Activated effector memory CD4-positive, alpha-beta T cell treated with anti-CD3 and anti-CD28 coated beads, Interleukin-2, amount 50 U/mL, for 16 hours (primary cell): ENCODE results near the gene CSPG4.

ENCODE experiments used
- DNase-seq: peaks from one replicate; pipeline ENCODE4 v3.0.0-alpha.2; 2020

CSPG4 gene

DNA sequence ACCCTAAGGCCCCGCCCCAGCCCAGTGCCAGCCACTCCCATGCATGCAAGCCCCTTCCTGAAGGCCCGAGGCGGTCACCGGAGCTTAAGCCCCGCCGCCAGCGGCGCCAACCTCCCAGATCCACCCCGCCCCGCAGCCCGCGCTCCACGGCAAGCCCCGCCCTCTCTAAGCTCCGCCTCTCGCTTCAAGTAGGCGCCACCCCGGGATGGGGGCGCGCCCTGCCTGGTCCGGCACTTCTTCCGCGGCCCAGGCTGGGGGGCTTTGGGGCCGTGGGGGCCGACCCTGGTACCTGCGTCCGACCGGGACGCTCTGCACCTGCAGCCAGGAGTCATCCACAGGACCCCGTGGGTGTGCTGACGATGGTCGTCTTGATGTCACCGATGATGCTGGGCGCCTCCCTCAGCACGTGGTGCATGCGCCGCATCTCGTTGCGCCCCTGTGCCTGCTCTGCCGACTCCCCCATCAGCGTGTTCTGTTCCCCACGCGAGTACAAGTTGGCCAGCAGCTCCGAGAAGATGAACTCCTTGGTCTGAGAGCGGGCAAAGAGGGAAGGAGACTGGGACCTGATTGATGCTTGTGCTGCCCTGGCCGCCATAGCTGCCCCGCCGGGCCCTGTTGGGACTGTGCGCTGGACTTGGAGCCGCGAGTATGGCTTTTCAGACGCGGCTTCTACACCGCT, 26.1 kb upstream of the CSPG4 start:
- DNase-seq = peak; percentile 95

DNA sequence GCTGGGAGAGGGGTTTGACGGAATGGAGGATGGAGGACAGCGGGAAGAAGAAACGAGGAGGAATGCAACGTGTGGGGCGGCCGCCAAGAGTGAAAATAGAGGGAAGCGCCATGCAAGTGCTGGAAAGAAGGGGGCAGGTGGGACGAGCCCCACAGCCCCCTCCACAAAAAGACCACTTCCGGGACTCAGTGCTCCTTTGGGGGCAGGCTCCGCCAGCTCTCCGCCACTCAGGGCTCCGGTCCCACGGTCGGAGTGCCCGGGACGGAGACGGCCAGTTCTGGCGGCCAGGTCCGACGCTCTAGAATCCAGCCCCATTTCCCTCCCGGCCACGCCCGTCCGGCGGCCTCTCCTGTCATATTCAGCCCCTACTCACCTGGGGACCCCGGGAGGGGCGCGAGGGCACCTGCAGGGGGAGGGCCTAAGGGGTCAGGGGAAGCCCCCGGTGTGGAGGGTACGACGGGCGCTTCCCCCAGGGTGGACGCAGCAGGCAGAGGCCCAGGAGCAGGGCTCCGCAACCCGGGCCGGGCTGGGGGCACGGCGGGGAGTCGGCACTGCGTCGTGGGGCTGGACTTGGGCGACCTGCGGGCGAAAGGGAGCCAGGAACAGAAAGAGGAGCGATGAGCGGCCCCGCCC, 25.5 kb upstream of the CSPG4 start:
- no peak for DNase-seq

DNA sequence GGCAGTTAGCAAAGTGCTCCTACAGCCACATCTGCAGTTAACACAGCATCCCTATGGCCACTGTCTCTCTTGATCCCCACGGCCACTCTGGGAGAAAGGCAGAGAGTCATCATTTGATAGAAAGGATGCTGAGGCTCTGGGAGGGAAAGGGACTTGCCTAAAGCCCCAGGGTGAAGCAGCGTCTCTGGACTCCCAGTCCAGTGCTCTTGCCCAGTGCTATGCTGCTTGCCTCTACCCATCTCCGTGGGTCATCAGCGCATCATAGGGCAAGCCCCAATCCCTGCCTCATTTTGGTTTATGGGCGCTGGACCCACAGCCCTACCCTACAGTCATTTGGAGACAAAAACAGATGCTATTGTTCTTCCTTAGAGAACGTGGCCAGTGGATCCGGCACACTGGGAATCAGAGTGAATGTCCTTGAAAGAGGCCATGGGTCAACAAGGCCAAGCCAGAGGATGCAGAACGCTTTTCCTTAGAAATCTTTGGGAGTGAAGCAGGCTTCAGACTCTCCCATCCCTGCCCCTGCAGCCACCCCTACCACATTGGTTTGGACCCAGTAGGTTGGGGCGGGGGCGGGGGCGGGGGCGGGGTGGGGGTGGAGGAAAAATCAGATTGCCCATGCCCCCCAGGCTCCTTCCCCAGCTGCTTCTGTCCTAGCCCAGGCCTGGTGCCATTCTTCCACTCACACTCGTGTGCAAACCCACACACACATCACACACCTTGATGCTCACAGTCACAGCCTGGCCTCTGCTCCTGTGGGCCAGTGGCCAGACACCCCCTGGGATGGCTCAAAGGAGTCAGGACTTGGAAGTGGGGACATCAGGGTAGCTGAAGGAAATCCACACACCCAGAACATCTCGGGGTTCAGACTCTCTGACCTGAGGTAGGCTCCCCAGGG, 24.7 kb upstream of the CSPG4 start:
- peak; percentile 54 for DNase-seq

DNA sequence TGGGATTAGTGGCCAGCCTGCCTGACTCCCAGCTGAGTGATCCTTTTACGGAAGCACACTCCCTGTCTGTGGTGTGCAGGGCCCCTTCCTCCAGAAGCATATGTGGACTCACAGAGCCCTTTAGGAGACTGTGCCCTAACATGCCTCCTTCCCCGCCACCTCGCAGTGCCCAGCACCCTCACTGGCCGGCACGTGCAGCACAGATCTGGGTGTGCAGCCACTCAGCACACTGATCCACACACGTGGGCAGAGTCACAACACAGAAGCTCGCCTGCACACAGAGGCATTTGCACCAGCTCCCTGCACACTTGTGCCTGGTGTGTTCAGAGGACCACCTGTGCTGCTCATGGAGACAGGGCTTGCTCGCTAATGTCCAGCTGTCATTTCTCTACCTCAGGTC, 23.6 kb upstream of the CSPG4 start:
- peak; percentile 61 for DNase-seq

DNA sequence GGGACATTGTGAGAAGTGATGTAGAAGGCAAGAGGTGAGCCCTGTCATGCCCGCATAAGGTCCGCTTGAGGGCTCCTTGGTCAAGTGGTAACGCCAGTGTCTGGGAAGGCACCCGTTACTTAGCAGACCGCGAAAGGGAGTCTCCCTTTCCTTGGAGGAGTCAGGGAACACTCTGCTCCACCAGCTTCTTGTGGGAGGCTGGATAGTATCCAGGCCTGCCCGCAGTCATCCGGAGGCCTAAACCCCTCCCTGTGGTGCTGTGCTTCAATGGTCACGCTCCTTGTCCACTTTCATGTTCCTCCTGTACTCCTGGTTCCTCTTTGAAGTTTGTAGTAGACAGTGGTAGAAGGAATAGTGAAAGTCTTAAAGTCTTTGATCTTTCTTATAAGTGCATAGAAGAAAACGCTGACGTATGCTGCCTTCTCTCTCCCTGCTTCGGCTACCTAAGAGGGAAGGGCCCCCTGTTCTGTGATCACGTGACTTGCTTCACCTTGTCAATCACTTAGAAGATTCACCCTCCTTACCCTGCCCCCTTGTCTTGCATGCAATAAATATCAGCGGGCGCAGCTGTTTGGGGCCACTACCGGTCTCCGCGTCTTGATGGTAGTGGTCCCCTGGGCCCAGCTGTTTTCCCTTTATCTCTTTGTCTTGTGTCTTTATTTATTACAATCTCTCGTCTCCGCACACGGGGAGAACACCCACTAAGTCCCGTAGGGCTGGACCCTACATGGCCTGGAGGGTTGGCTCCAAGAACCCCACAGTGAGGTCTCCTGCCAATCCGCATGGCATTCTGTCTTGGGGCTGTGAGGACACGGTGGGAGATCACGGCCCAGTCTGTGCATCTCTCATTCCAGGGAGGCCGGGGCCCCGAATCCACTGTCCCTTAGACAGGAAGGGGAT, 22.5 kb upstream of the CSPG4 start:
- DNase-seq = peak; percentile 48

DNA sequence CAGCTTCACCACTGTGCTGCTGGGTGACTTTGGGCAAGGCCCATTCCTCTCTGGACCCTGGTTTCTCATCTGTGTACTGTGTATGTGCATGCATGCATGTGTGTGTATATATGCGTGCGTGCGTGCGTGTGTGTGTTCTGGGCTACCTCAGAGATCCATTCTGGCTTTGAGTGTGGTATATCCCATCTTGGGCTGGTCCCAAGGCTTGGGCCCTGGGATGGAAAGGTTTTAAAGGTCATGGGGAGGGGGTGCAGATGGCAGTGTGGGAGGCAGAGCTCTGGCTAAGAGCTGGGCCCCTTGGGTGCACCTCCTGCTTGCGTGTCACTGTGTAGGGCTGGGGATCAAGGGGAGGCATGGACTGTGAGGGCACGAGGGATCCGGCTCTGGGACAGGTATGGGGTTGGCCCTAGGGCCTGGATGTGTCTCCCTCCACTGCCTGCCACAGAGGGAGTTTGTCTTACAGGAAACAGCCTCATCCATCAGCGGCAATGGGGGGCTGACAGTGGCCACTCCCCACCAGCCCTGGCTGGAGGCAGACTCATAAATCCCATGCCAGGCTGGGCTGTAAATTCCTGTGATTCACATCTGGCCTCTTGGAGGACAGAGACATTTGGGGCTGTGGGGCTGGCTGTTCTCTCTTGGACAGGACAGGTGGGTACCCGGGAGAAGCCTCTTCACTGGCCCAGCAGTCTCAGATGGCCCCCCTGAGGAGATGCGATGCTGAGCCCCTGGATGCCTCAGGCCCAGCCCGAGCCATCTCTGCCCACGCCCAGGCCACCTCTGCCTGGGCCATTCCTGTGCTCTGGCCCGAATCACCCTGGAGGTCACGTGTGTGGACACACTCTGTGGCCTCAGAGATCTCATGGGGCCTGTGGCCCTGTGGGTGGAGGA, 21.4 kb upstream of the CSPG4 start:
- DNase-seq = peak; percentile 46

DNA sequence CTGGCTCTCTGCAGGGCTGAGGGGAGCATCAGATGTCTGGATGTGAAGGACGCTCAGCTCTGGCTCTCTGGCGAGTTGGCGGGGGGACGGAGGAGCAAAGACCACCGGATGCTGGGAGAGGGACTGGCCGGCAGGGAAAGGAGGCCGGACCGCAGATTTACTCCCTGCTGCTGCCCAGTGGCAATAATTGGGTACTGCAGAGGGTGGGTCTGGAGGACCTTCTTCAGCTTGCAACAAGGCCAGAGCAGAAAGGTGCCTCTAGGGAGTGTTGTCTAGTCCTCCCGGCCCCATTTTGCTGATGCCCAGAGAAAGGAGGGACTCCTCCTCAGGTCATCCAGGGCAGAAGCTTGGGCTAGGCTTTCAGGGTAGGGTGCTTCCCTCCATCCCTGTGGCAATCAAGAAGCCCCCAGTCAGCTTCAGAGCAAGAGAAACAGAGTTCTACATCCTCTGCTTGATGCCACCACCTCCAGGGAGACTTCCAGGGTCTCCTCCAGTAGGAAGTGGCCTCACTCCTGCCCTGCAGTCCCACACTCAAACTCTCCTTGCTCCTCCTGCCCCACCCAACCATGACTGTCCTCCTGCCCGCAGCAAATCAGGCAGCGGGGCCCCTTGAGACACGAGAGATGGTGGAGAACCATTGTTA, 20.3 kb upstream of the CSPG4 start:
- DNase-seq = peak; percentile 80

DNA sequence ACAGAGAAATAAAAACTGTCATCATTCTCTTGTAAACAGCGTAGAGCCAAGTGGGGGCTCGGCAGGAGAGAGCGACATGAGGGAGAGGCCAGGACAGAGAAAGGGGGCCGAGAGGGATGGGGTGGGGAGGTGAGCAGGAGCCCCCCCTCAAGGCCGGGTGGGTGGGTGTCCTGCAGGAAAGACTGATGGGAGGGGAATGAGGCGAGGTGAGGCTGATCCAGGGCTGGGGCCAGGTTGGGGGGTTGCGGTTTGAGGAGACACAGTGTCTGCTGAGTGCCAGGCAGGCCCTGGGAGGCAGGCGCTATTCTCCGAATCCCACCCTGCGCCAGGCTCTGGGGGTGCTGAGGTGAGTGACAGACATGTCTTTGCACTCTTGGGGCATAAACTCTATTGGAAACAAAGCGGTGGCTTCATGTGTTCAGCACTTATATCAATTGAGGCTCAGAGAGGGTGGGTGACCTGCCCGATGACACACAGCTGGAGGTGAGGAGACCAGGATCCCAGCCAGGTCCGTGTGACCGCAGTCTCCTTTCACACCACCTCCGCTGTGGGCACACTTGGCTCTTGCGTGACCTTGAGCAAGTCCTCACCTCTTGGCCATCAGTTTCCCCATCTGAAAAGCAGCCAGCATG, 19.6 kb upstream of the CSPG4 start:
- DNase-seq = peak; percentile 59

DNA sequence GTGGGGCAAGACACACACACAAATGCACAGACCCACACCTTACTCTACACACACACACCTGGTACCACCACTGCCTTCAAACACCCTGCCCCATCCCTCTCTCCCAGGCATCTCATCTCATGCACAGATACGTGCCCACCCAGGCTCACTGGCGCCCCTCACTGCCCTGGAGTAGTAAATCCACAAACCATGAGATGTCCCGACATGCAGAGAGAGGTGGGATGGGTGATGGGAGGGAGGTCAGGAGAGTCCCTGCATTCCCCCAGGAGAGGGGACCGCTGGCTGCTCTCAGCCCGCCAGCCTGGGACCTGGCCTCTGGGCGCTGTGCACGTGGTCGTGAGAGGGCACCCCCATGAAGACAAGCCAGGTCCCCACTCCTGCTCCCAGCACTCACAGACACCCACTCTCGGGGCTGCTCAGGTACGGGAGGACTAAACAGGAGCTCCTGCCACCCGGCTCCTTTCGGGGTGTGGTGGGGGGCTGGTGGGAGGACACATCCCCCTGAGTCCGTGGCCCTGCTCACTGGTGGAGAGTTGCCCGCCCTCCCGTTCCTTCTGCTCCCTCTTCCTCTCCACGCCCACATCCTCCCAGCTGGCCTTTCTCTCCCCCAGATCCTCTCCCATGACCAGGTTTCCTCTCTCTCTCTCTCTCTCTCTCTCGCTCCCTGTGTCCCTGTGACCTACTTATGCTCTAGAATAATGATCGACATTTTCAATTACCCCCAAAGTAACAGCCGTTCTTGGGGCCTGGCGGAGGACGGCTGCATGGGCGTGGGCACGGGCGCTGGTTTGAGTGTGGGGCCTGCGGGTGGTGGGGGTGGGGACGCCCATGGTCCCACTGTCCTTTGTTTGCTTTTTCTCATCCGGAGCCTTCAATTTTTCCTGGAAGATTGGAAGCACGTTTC, 18.9 kb upstream of the CSPG4 start:
- DNase-seq = peak; percentile 51

DNA sequence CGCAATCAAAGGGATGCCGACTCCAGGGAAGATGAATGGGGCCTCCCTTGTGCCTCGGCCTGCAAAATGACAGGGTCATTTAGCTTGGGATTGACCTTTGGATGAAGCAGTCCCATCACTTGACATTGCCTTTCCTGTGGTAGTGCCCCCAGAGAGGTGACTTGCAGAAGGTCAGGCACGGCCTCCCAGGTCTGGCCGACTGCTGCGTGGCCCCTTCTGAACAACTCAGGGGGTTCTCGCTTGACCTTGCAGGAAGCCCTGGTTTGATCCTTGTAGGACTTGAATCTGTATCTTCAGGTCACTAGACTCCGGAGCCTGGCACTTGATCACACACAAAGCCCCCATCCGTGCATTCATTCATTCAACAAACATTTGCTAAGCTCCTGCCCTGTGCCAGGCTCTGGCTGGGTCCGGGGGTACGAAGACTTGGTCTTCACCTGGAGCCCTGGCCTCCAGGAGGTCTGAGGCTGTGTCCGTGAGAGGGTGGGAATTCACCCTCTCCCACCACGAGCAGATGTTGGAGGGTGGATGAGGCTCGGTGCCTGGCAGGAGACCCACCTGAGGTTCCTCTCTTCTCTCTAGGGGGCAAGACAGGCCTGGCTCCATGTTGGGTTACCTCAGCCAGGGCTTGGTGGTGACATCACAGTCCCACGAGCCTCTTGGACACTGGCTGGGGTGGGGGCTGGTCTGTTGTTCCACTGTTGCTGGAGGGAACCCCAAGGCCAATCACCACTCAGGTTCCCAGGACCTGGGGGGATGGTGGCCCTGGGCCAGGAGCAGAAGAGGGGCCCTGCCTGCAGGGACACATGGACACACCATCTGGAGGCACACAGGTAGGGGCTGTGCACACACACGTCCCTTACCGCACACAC, 18.0 kb upstream of the CSPG4 start:
- DNase-seq = peak; percentile 49

DNA sequence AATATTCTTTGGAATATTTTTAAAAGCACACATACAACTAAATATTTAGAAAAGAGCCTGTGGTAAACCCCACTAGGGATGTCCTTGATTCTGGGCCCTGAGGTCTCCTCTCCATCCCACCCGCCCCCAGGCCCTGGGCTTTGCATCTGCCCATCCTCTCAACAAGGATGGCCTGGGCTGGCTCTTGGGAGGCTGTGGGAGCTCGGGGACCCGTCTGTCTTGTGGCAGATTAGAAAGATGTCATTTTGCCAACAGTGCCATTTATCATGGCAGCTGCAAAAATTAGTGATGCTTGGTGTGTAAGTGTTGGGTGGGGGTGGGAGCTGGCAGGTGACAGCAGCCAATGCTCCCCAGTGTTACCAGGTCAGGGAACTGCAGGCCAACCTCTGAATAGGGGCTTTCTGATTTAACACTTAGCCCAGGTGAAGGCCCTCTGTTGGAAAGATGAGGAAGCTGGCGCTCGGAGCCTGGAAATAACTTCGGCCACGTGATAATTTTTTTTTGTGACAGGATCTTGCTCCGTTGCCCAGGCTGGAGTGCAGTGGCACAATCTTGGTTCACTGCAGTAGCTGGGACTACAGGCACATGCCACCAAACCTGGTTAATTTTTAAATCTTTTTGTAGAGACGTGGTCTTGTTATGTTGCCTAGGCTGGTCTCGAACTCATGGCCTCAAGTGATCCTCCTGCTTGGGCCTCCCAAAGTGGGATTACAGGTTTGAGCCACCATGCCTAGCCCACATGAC, 16.9 kb upstream of the CSPG4 start:
- DNase-seq = peak; percentile 48

DNA sequence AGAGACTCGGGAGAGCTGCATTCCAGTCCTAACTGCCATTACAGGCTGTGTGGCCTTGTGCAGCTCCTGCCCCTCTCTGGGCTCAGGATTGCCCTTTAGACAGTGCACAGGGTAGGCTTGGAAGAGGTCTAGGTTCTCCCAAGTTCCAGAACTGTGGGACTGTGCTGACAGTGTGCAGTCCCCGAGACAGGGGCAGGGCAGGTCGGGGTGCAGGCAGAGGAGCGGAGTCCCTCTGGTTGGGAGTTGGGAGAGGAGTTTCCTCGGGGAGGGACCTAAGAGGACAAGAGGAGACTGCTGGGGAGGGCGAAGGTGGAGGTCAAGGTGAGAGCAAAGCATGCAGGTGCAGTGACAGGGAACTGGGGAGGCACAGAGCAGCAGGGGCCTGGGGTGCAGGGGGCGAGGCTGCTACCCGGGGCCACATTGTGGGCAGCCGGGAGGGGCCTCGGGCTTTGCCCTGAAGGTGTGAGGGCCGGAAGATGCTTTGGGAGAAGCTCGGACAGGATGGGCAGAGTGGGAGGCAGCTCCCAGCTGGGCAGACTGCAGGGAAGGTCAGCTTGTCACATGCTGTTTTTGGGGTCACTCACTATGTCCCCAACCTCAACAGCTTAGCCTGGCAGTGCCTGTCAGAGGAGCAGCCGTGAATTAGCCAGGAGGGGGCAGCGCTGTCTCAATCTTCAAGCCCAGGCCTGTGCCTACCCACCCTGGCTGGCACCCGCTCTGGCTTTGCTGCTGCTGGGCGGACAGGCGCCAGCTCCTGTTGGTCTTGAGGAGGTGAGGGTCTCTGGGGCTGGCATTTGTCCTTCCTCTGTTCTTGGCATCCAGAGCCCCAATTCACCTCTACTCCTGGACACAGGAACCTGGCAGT, 15.4 kb upstream of the CSPG4 start:
- DNase-seq = peak; percentile 88

DNA sequence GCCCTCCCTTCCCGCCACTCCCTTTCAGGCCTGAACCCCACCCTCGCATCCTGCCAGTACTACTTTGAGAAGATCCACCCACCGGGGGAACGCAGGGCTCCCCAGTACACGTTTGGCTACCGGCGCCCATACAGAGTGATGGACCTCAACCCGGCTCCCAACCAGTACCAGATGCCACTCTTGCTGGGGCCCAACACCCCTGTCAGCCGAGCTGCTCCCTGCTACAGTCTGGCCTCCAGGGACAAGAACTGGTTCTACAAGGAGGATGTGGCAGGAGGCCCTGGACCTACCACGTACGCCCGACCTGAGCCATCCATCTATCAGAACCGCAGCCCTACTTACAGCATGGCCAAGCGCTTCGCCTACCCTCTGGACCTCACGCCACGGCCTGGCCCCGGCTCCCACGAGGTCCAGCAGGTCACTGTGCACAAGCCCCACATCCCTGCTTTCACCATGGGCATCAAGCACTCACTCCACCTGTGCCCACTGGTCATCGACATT, 14.4 kb upstream of the CSPG4 start:
- peak; percentile 59 for DNase-seq

DNA sequence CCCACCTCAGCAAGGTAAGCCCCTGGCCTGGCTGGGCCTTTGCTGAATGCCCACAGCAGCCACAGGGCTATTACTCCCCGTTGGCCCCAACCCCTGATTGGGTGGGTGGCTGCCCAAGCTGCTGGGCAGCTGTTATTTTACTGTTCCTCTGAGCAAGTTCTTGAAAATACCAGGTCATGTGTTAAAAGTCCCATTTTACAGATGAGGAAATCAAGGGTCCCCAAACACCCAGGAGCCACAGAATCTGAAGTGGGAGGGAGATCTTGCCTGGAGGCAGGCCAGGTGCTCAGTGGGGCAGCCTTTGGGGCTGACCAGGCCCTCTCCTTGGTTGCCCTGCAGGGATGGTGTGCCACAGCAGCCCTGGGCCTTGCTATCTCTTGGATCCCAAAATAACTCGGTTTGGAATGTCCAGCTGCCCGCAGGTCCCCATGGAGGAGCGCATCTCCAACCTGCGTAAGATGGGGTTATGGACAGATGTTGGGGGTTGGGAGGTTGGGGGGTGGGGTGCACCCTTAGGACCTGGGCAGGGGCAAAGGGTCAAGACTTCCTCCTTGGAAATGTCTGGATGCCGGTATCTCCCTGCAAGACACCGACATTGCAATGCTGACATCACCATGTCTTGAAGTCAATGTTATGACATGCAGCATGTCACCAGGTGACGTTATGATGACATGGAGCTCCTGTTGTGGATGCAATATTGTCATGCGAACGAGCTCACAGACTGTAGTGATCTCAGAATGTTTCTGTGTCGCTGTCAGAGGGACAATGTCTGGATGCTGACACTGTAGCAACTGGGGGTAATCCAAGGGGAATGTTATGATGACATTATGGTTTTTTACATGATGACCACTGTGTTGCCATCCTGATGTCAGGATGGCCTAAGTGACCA, 13.3 kb upstream of the CSPG4 start:
- DNase-seq = peak; percentile 48

DNA sequence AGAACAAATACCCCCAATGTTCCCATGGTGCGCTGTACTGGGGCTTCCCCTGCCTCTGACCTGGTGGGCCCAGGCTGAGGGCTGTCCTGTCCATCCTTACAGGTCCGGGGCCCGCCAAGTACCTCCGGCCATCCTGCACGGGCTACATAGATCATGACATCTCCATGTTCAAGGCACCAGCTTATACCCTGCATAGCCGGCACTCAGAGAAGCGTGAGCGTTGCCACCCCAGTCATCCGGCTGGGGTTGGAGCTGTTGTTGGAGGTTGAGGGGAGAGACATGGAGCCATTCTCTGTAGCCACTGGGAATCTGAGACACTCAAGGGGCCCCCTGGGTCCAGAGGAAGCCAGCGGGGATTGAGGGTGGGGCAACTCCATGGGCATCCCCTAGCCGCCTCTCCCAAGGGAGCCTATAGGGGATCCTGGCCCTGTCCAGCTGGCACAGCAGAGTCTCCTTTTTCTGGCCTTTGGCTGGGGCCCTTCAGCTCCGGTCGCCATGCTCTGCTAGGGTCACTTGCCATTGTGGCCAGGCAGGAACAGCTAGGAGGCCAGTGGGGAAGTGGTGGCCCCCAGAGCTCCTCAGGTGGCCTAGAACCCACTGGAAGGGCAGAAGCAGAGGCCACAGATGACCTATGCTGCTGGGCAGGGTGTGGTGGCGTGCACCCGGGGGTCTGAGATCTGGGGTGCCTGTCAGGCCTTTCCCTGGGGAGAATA, 12.5 kb upstream of the CSPG4 start:
- DNase-seq = peak; percentile 58
